HG03025 (cell line): Measurements from ENCODE around the gene METTL26.
A peak's percentile ranks its signal among the peaks of the same experiment; 100 is the strongest.

Experiments used
- ATAC-seq: cut with Tn5 transposase; IDR thresholded peaks from one replicate; pipeline ENCODE4 v1.9.1; 2021; ENCODE audit warnings: mild to moderate bottlenecking, moderate library complexity; ENCODE audit not compliant: unreplicated experiment, low FRiP score

METTL26 gene

DNA sequence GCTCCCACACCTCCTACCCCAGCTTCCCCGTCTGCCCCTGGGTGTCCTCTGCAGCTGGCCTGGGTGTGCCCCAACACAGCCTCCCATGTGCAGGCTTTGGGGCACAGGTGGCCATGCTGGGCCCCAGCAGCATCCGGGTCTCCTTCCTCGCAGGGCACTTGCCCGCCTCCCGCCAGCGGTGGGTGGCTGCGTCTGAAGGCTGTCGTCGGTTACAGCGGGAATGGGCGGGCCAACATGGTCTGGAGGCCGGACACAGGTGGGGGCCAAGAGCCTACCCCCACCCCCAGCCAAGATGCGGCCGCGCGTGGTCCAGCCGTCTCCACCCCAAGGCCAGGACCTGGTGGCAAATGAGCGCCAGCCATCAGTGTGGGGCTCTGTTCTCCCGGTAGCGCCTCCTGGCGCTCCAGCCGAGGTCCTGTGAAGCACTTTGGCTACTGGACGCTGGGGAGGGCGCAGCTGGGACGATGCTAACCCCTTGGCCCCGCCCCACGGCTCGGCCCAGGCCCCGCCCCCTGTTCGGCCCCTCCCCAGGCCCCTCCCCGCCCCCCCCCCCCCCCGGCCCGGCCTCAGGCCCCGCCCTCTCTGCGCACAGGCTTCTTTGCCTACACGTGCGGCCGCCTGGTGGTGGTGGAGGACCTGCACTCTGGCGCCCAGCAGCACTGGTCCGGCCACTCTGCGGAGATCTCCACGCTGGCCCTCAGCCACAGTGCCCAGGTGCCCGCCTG lies 24.5 kb upstream of the METTL26 start:
- ATAC-seq: peak; percentile 41

DNA sequence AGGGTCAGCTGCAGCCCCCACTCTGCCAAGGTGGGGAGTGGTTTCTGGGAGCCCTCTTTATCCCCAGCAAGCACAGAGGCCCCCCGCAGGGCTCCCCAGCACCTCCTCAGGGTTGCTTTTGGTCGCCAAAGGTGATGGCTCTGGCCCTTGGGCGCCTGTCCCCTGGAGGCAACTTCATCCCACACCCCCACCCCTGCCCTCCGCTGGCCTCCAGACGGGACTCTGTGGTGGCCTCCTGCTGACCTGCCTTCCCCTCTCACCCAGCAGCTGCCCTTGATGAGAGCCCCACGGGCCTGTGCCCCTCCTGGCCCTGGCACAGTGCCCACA lies 24.0 kb upstream of the METTL26 start:
- no peak for ATAC-seq

DNA sequence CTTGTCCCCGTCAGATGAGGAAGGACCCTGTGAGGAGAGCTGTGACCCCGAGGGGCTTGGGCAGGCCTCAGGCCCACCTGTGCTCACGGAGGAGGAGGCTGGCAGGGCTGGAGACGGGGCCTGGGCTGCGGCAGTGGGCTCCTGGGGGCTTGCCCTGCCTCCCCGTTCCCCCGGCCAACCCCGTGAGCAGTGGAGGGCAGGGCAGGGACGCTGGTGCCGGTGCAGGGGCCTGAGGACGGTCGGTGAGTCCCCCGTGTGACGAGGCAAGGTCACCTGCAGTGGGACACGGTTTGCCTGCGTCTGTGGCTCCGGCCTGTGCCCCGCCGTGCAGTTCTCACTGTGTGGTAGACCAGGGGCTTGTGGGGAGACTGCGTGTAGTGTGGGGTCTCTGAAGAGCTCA lies 23.5 kb upstream of the METTL26 start:
- ATAC-seq: no peak

DNA sequence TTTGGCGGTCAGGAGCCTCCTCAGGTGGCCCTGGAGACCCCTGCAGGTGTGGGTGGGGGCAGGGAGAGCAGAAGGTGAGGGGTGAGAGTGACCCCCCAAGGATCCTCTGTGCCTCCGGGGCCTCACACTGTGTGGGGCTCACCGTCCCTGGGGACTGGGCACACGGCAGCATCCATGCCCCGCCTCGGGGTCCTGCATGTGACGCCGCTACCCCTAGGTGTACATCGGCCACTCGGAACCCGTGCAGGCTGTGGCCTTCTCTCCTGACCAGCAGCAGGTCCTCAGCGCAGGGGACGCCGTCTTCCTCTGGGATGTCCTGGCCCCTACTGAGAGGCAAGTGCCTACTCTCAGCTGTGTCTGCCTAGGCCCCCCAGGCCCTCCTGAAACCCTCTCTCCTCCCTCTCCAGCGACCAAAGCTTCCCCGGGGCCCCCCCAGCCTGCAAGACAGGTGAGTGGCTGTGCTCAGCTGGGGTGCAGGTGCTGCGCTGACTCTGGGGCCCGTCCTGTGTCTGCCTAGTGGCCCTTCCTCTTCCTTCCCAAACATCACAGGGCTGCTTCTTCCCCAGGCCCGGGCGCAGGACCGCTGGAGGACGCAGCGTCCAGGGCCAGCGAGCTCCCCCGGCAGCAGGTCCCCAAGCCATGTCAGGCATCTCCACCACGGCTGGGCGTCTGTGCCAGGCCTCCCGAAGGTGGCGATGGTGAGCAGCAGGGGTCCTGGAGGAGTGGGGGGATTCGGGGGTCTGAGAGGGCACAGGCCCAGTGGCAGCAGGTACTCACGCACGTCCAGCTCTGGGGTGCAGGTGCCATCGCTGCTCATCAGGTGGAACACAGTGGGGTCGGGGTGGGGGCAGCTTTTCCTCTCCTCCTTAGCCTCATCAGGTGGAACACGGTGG lies 22.8 kb upstream of the METTL26 start:
- ATAC-seq: no peak

DNA sequence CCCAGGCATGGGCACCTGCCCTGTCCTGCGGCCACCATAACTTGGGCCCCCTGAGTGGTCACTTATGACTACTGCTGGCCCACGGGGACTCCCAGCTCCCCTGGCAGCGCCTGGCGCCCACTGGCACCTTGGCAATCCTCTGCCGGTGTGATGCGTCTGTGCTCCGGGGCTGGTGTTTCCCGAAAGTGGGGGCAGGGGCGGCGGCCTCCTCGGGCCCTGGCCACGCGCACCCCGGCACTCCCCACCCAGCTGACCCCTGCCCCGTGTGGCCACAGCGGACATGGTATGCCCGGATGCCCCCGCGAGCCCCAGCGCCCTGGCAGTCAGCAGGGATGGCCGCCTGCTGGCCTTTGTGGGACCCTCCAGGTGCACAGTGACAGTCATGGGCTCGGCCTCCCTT lies 21.4 kb upstream of the METTL26 start:
- ATAC-seq: no peak

DNA sequence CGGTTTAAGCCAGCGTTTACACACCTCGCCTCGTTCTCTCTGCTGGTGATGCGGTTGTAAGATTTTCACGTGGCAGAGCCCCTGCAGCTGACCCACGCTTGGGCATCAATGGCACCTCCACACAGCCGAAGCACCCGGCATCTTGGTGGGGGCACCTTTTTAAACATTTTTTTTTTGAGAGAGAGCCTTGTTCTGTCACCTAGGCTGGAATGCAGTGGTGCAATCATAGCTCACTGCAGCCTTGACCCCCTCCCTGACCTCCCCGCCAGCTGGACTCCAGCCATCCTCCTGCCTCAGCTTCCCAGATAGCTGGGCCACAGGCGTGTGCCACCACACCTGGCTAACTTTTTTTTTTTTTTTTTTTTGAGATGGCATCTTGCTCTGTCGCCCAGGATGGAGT lies 17.9 kb upstream of the METTL26 start:
- no peak for ATAC-seq

DNA sequence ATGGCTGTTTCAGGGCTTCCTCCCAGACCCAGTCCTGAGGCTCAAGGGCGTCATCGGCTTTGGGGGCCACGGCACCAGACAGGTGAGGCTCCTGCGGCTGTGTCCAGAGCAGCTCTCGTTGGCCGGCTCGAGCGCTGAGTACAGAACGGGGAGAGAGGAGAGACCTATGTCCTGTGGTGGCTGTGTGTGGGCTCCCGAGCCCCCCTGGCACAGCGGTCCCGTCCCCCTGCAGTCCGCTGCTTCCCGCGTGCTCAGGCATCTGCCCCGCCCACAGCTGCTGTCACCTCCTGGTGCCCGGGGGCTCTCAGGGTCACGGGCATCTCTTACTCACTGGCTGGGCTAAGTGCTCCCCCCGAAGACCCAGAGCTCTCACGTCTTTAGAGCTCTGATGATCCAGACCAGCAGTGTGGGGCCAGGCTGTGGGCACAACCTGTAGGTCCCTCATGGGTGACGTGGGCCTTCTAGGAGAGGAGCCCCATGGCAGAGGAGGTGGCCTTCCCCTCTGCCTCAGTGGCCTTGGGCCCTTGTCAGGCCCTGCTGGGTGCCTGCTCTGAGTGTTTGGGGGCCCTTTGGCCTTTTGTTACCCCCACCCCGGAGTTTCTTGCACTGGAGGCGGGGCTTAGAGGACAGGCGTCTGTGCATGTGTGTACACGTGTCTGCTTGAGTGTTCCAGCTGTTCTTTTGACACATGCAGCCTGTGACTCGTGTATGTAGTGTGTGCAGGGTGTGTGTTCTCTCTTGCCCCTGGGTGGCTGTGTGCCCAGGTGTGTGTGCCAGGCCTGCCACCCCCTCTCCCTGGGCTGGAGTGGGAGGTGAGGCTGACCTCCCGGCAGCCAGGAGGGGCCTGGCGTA lies 16.6 kb upstream of the METTL26 start:
- no peak for ATAC-seq

DNA sequence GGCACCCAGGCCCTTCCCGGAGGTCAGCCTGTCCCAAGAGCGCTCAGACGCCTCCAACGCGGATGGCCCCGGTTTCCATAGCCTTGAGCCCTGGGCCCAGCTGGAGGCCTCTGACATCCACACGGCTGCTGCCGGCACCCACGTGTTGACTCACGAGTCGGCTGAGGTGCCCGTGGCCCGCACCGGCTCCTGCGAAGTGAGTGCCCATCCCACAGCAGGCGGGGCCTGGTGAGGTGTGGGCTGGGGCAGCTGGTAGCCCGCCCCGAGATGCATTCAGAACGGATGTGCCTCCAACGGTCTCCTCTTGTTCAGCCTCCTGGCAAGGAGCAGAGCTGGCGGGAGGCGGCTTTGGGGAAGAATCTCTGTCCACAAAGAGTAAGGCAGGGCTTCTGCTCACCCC lies 15.7 kb upstream of the METTL26 start:
- no peak for ATAC-seq

DNA sequence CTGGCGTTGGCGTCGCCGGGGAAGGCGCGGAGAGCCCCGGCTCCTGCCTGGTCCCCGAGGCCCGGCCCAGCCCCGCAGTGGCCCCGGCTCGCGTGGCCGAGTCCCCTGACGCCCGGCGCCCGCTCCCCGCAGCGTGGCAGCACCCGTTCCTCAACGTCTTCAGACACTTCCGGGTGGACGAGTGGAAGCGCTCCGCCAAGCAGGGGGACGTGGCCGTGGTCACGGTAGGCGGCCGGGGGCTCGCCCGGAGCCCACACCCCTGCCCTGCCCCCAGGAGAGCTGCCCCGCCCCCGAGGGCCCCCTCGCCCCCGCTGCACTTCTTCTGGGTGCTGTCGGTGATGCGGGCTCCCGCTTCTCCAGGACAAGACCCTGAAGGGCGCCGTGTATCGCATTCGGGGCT lies 13.5 kb upstream of the METTL26 start:
- peak; percentile 9 for ATAC-seq

DNA sequence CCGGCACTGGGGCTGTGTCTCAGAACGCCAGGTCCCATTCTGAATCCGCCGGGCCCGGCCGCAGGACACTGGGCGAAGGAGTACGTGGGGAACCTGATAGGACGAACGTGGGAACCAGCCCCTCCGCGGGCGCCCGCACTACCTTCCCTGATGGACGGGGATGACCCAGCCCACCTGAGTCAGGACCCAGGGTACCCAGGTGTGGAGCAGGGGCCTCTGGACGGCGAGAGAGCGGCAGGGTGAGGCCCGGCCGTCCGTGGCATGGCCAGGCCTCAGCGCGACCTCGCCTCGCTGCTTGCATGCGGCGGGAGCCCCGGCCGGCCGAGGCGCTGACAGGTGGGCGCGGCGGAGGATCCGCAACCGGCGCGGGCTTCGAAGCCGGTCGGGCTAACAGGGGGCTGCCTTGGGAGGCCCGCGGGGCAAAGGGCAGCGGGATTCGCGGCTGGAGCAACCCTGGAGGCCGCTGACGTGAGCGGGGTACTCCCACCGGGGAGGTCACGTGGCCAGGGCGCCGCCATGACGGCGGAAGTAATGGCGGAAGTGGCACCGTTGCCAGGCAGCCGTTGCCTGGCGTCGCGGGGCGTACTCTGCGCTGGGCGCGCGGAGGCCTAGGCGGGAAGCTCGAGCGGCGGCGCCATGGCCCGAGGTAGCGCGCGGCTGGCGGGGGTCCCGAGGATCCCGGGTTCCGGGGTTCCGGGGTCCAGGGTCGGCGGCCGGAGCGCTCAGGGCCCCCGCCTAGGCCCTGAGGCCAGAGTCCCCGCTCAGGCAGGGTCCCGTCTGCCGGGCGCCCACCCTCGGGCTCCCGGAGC lies 12.9 kb upstream of the METTL26 start, which contains the start of gene WDR90:
TSS of gene WDR90 (plus strand) at position 585 of the 809 bp plus-strand sequence. CDS start at position 637, 52 bp downstream.
- ATAC-seq: peak; percentile 55

DNA sequence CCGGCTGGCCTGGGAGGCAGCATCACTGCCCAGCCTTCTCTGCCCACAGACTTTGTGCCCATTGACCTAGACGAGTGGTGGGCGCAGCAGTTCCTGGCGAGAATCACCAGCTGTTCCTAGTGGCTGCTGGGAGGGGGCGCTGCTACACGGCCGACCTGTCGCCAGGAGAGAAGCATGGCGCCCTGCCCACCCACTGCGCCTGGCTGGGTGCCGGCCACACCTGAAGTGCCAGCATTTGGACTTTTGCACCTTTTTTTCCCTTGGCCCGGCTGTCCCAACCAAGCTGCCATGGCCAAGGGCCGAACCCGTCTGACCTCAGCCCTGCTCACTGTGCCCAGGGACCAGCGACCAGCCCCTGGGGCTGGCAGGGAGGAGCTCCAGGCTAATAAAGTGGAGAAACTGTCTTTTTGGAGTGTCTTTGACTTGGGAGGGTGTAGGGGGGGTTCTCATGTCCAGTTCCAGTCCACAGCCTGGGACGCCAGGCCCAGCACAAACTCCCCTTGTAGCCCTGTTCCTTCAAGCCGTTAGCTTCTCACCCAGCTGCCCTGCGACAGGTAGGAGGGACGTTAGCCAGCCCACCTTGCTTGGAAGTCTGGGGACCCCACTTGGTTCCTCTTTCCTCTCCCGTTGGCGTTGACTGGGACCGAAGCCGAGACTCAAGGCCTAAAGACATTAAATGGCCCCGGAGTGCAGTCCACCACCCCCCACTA lies 12.1 kb upstream of the METTL26 start:
- no peak for ATAC-seq

DNA sequence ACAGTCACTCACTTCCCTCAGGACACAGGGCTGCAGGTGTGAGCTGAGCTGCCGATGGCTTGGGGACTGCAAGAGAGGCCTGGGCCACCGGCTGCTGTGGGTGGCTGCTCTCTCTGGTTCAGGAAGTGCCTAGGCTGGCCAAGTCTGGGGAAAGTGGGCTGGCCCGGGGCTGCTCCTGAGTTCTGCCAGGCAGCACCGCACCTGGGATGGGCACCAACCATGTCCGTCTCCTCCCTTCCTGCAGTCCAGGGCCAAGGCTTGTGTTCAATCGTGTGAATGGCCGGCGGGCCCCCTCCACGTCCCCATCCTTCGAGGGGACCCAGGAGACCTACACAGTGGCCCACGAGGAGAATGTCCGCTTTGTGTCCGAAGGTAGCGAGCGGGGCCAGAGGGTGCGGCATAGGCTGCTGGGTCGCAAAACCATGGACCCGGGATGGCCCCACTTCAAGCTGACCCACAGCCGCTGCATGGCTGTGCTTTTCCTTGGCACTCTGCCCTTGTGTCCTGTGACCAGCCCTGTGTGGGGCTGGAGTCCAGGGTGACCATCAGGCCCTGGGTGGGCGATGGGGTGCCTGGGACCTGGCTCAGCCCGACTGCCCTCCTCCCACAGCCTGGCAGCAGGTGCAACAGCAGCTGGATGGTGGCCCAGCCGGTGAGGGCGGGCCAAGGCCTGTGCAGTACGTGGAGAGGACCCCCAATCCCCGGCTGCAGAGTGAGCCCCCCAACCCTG lies 11.2 kb upstream of the METTL26 start:
- no peak for ATAC-seq

DNA sequence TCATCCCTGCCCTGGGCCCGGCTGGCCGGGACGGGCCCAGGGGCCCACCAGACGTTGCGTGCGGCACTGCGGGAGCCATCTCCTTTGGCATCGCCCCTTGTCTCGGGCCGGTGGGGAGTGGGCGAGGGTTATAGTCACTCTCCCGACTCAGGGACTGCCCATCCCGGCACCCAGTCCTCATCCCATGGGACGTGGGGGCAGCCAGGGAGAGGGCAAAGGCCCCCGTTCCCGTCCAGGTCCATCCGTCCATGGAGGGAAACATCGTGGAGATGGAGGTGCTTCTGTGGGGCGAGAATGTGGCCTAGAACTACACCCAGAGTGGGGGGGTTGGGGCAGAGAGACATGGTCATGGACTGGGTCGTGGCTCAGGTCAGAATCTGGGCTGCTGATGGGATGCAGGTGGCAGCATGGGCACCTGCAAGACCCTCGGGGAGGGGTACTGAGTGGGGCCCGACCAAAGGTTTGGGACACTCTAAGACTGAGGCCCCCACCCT lies 10.6 kb upstream of the METTL26 start:
- no peak for ATAC-seq

DNA sequence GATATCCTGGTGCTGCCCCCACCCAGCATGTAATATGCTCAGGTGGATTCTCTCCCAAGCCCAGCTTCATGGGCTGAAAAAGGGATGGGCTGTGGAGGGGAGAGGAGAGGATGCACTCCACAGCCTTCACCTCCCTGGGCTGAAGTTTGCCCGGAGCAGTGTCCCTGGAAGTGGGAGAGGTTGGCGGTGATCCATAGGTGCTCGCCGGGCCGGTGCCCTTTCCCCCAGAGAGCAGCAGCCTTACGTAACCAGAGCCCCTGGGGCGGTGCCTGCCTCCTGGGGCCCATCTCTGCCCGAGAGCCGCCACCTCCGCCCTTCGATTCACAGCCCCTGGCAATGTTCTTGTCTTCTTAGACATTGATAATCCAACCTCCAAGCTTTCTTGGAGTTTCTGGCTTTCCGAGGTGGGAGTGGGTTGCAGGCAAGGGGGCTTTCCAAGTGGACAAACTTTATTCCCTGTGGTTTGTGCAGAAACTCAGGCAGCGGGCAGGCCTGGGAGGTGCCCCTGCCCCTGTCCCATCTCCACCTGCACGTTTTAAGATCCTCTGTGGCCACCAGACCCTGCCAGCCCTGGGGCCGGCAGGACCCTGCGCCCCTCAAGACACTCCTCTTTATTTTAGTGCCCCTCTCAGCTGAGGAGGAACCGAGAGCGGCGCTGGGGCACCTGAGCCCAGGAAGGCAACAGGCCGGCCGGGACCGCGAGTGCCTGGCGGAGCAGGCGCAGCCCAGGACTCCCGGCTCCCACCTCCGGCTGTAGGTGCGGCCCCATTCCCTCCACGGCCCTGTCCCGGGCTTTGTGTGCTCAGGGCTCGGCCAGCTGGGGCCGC lies 10.0 kb upstream of the METTL26 start:
- no peak for ATAC-seq

DNA sequence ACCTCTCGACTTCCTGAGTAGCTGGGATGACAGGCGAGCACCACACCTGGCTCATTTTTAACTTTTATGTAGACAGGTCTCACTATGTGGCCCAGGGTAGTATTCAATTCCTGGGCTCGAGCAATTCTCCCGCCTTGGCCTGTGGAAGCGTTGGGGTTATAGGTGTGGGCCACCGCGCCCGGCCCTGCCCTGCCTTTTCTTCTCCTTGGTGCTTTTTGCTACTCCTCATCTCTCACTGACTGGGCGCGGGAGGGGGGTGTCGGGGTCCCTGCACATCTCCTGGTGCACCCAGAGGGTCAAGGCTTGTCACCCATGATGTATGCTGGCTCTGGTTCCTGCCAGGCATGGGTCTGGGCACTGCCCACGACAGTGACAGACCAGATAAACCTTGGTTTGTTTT lies 8.5 kb upstream of the METTL26 start:
- no peak for ATAC-seq

DNA sequence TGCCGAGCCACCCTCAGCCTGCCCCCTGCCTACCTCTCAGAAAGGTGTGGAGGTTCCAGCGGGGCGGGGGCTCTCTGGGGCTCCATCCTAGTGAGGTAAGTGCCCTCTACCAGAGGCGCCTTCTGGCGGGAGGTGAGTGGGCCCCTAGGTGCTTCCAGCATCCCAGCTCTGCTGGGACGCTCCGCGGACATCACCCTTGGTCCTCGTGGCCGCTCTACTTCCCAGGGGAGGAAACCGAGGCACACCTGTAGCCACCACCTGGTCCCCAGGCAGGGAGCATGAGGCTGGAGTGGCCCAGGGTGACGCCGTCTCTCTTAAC lies 6.9 kb upstream of the METTL26 start:
- ATAC-seq: no peak

DNA sequence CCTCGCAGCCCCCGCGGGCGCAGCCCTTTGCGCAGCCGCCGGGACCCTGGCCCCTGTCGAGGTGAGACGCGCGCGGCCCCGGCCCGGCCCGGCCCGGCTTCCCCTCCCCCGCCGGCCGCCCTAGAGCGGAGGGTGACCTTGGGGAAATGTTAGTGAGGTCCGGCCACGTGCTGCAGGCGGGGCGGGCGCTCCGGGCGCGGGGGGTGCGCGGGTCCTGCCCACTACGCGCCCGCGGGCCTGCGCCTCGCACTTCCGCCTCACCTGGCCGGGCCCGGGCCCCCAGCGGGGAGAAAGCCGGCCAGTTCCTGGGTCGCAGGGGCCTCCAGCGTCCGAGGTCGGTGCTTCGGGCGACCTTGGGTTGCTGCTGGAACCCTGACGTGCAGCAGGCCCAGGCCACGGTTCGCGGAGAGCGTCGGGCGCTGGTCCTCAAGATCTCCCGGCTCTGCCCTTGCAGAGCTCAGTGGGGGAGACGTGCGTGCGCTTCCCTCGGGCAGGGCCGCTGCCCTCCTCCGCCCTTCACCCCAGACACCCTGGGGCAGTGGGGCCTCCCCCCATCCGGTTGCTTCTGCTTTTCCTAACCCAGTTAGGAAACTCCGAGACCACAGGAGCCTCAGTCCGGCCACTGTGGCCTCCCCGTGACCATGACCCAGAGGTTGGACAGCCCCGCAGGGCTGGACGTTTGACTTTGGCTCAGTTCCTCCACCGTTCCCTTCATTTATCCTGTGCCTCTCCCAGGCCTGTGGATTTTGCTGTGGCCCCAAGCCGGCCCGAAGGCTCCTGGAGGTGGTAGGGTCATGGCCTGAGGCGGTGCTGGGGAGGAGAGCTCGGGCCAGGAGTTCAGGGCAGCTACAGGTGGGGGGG lies 6.3 kb upstream of the METTL26 start:
- peak; percentile 32 for ATAC-seq
